Measurements from ENCODE around the gene SPINT2.

DNA sequence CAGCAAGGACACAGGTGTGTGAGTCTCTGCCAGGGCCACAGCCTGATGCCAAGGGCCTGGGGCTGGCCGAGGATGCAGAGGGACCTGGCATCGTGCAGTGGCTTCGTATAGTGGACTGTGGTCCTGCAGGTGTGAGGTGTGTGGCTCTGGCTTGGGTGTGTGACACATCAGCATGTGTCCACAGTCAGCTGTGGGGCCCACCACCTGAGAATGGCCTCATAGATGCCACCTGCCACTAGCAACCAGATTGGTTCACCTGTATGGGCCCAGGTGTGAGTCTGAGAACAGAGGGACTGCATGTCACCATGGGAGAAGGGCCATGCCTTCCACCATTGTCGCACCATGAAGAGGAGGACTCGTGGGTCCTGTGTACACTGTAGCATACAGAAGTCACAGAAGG lies 10.6 kb upstream of the SPINT2 start:
- TF ChIP-seq, protein P1, sequence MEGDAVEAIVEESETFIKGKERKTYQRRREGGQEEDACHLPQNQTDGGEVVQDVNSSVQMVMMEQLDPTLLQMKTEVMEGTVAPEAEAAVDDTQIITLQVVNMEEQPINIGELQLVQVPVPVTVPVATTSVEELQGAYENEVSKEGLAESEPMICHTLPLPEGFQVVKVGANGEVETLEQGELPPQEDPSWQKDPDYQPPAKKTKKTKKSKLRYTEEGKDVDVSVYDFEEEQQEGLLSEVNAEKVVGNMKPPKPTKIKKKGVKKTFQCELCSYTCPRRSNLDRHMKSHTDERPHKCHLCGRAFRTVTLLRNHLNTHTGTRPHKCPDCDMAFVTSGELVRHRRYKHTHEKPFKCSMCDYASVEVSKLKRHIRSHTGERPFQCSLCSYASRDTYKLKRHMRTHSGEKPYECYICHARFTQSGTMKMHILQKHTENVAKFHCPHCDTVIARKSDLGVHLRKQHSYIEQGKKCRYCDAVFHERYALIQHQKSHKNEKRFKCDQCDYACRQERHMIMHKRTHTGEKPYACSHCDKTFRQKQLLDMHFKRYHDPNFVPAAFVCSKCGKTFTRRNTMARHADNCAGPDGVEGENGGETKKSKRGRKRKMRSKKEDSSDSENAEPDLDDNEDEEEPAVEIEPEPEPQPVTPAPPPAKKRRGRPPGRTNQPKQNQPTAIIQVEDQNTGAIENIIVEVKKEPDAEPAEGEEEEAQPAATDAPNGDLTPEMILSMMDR (conservative IDR thresholded peaks at IDR 0.05; ENCODE audit: low read length) = no peak
- no peak for TF ChIP-seq EZH2phosphoT487 (IDR thresholded peaks at IDR 0.05; ENCODE audit: borderline replicate concordance, low read depth, low read length)
